GM19452 (cell line): ENCODE results near the gene CHD2.

ENCODE experiments used
- ATAC-seq: cut with Tn5 transposase; IDR thresholded peaks from one replicate; pipeline ENCODE4 v1.9.1; 2021; ENCODE audit not compliant: unreplicated experiment

CHD2 gene

GRCh38 chr15:92954578-92954977 is 54.5 kb downstream of the CHD2 start:
- no peak for ATAC-seq

GRCh38 chr15:92955706-92956105 is 55.6 kb downstream of the CHD2 start:
- no peak for ATAC-seq

GRCh38 chr15:92958105-92958504 is 58.0 kb downstream of the CHD2 start:
- no peak for ATAC-seq

- ATAC-seq: no peak
These were observed 59.1 kb downstream of the CHD2 start for GRCh38 chr15:92959219-92959618.

GRCh38 chr15:92960996-92961681 is 61.0 kb downstream of the CHD2 start:
- no peak for ATAC-seq

GRCh38 chr15:92962914-92963313 is 62.8 kb downstream of the CHD2 start:
- ATAC-seq: no peak

- ATAC-seq: no peak
These were observed 63.7 kb downstream of the CHD2 start for GRCh38 chr15:92963794-92964193.

- ATAC-seq: no peak
These were observed 69.0 kb downstream of the CHD2 start for GRCh38 chr15:92968926-92969651.

GRCh38 chr15:92970656-92971055 is 70.5 kb downstream of the CHD2 start:
- ATAC-seq: no peak

- ATAC-seq: no peak
These were observed 71.0 kb downstream of the CHD2 start for GRCh38 chr15:92971081-92971480.

GRCh38 chr15:92971713-92972112 is 71.6 kb downstream of the CHD2 start:
- ATAC-seq: no peak

- no peak for ATAC-seq
These were observed 74.2 kb downstream of the CHD2 start for GRCh38 chr15:92974183-92974915.

- ATAC-seq: no peak
These were observed 79.0 kb downstream of the CHD2 start for GRCh38 chr15:92979011-92979701.

GRCh38 chr15:92981333-92981732 is 81.2 kb downstream of the CHD2 start:
- ATAC-seq: no peak

- ATAC-seq: no peak
These were observed 84.0 kb downstream of the CHD2 start for GRCh38 chr15:92984161-92984560.

GRCh38 chr15:92989470-92989869 is 89.3 kb downstream of the CHD2 start:
- ATAC-seq: peak; percentile 86

GRCh38 chr15:92990031-92990430 is 89.9 kb downstream of the CHD2 start:
- ATAC-seq: no peak

GRCh38 chr15:92992720-92993119 is 92.6 kb downstream of the CHD2 start:
- no peak for ATAC-seq

GRCh38 chr15:92997821-92998220 is 97.7 kb downstream of the CHD2 start:
- no peak for ATAC-seq

- no peak for ATAC-seq
These were observed 101.0 kb downstream of the CHD2 start for GRCh38 chr15:93001156-93001555.

- ATAC-seq: no peak
These were observed 101.8 kb downstream of the CHD2 start for GRCh38 chr15:93001881-93002280.
